ENCODE results near the gene MRPL50.

- no peak for TF ChIP-seq CTCF (IDR thresholded peaks at IDR 0.05)
- TF ChIP-seq POLR2A (IDR thresholded peaks at IDR 0.05): no peak
Measured at GRCh38 chr9:101369884-101370531, 28.4 kb downstream of the MRPL50 start.
